H1 (cell line): Measurements from ENCODE around the gene PCDHA13. TPM values are rescaled to one million over a fixed set of nuclear protein-coding genes. Genes with fewer than 3 reads are reported as not detected.

Experiments
- BCL11A ChIP-seq, 2 experiments: IDR thresholded peaks; one replicate each; pipeline ENCODE4 v1.6.1; 2011; ENCODE audit warnings: low read depth in 2 of 2, low read length in 2 of 2, mild to moderate bottlenecking in 2 of 2
- CBX8 ChIP-seq: fragments of 300-800, 300-1000 bp; sonication (generic); IDR thresholded peaks from 2 replicates; pipeline ENCODE4 v1.7.1; 2016; ENCODE audit warnings: low read depth, low read length, borderline replicate concordance
- CHD2 ChIP-seq: IDR thresholded peaks from 2 replicates; pipeline ENCODE4 v1.6.1; 2012; ENCODE audit warnings: low read length, improper control_type of control experiment
- CREB1 ChIP-seq: IDR thresholded peaks from 2 replicates; pipeline ENCODE4 v1.6.1; 2012; ENCODE audit warnings: inconsistent platforms
- POLR2A ChIP-seq, 2 experiments: IDR thresholded peaks; 1 replicate in 1 of 2; 2 replicates in 1 of 2; pipeline ENCODE4 v1.6.1; 2011; ENCODE audit warnings: low read depth in 2 of 2, low read length in 2 of 2, mild to moderate bottlenecking in 2 of 2; ENCODE audit errors: control extremely low read depth in 1 of 2
- POLR2AphosphoS5 ChIP-seq: IDR thresholded peaks from 2 replicates; pipeline ENCODE4 v1.6.1; 2011; ENCODE audit warnings: low read depth, low read length
- RFX5 ChIP-seq: IDR thresholded peaks from 2 replicates; pipeline ENCODE4 v1.6.1; 2011; ENCODE audit warnings: low read depth, low read length, improper control_type of control experiment, borderline replicate concordance
- RXRA ChIP-seq: IDR thresholded peaks from 2 replicates; pipeline ENCODE4 v1.6.1; 2011; ENCODE audit warnings: low read depth, mild to moderate bottlenecking, low read length, moderate library complexity; ENCODE audit not compliant: insufficient read depth
- SP1 ChIP-seq: IDR thresholded peaks from 2 replicates; pipeline ENCODE4 v1.6.1; 2011; ENCODE audit warnings: low read depth, low read length
- SRF ChIP-seq: IDR thresholded peaks from 2 replicates; pipeline ENCODE4 v1.6.1; 2011; ENCODE audit warnings: mild to moderate bottlenecking, low read depth, low read length, moderate library complexity
- SUZ12 ChIP-seq: fragments of 200-600 bp; sonication (generic); IDR thresholded peaks from 2 replicates; pipeline ENCODE4 v1.6.1; 2012; ENCODE audit warnings: mild to moderate bottlenecking, inconsistent platforms, low read length, moderate library complexity, mixed read lengths
- YY1 ChIP-seq: IDR thresholded peaks from 2 replicates; pipeline ENCODE4 v1.6.1; 2011; ENCODE audit warnings: low read depth, mild to moderate bottlenecking, low read length
- polyA plus RNA-seq, 7 experiments: library from polyadenylated mRNA; depleted of rRNA in 3 of 7; stranded (reverse) in 5 of 7; unstranded in 2 of 7; fragments of >200 nt in 5 of 7; fragments of 200-250 nt in 2 of 7; gene quantifications; 1 replicate in 5 of 7; 2 replicates in 1 of 7; 4 replicates in 1 of 7; pipeline versions ENCODE4 v1.2.1 to v1.2.3, GENCODE V29; 2011 to 2013; ENCODE audit warnings: missing spikeins in 2 of 7, mixed read lengths in 2 of 7
- total RNA-seq: library from RNA; stranded (reverse); fragmentation: NEBNext Ultra II Directional; extraction: Animal tissue kit (Norgen Biotek cat#: 25700); gene quantifications from 2 replicates; pipeline ENCODE4 v1.2.1, GENCODE V29; 2021
- TF ChIP-seq, protein P1 (sequence below): IDR thresholded peaks from 2 replicates; pipeline ENCODE4 v1.6.1; 2011; ENCODE audit warnings: low read length, improper control_type of control experiment
- TF ChIP-seq, protein P2 (sequence below): IDR thresholded peaks from 2 replicates; pipeline ENCODE4 v1.6.1; 2012; ENCODE audit warnings: inconsistent platforms

The PCDHA13 gene
- total and polyA plus RNA-seq, 2 of the 8 experiments (the other 6 are each of a cell fraction or from before 2014, with no cell fraction given), result 1.2 to 1.3 TPM

DNA sequence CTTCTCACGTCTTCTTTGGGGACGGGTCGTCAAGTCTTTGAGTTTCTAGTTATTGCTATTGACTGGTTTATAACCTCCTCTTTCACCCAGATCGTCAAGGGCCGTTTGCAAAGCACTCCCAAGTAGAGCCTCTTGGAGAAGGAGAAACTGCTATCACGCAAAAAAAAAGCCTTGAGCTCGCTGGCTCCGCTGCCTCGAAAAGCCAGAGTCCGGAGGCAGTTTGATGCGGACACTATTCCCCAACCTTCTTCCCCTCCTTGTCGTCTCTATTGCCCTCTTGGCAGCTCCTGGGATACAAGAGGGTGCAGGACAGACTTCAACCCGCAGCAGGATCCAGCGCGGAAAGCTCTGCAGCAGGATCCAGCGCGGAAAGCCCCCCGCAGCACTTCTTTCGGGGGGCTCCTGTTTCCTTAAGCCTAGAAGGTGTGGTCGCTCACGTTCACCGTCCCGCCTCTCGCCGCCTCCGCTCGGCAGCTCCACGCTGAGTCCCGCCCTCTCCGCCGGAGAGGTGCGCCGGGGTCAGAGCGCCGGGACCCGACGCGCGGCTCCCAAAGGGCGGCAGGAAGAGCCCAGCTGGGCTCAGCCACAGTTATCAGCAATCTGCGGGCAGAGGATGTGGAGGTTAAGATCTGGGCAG is 44.0 kb downstream of the PCDHA13 start, which contains the start of gene PCDHAC1 (continued):
- TF ChIP-seq YY1, result no peak; the same call in 1 of the 2 replicates
- no peak for TF ChIP-seq CBX8
- TF ChIP-seq SUZ12, result 0 out of 2 replicates have a peak, but pooled peaks have one; percentile 11
- TF ChIP-seq BCL11A (IDR thresholded peaks at IDR 0.05; ENCODE audit: low read depth in 2 of 2, low read length in 2 of 2), result no peak
- TF ChIP-seq RXRA, result no peak
- 0 out of 2 replicates have a peak, but pooled peaks have one; percentile 1 for TF ChIP-seq SP1
- no peak for TF ChIP-seq CHD2
- TF ChIP-seq, protein P1, sequence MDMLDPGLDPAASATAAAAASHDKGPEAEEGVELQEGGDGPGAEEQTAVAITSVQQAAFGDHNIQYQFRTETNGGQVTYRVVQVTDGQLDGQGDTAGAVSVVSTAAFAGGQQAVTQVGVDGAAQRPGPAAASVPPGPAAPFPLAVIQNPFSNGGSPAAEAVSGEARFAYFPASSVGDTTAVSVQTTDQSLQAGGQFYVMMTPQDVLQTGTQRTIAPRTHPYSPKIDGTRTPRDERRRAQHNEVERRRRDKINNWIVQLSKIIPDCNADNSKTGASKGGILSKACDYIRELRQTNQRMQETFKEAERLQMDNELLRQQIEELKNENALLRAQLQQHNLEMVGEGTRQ, result no peak
- TF ChIP-seq SRF, result no peak
- TF ChIP-seq RFX5, result no peak
- TF ChIP-seq, protein P2, sequence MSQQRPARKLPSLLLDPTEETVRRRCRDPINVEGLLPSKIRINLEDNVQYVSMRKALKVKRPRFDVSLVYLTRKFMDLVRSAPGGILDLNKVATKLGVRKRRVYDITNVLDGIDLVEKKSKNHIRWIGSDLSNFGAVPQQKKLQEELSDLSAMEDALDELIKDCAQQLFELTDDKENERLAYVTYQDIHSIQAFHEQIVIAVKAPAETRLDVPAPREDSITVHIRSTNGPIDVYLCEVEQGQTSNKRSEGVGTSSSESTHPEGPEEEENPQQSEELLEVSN, result peak; percentile 71; the same call in 1 of the 2 replicates
- no peak for TF ChIP-seq CREB1
- TF ChIP-seq POLR2A (IDR thresholded peaks at IDR 0.05; ENCODE audit: control extremely low read depth in 1 of 2, low read depth in 2 of 2, low read length in 2 of 2), result 0 out of 3 replicates have a peak, but pooled peaks of 1 of the 2 experiments have one; percentile 35
- TF ChIP-seq POLR2AphosphoS5, result no peak
